Ishikawa (cell line): Measurements from ENCODE around the gene METTL9.
A peak's percentile ranks its signal among the peaks of the same experiment; 100 is the strongest.

Source experiments
- CEBPB ChIP-seq: IDR thresholded peaks from 2 replicates; pipeline ENCODE4 v1.6.1; 2012
- CREB1 ChIP-seq: IDR thresholded peaks from 2 replicates; pipeline ENCODE4 v1.6.1; 2012; ENCODE audit warnings: low read depth
- EGR1 ChIP-seq: IDR thresholded peaks from 2 replicates; pipeline ENCODE4 v1.6.1; 2012
- EP300 ChIP-seq: IDR thresholded peaks from 2 replicates; pipeline ENCODE4 v1.6.1; 2012; ENCODE audit warnings: borderline replicate concordance
- FOXM1 ChIP-seq: IDR thresholded peaks from 2 replicates; pipeline ENCODE4 v1.6.1; 2012; ENCODE audit warnings: low read depth, borderline replicate concordance
- MAX ChIP-seq: IDR thresholded peaks from 2 replicates; pipeline ENCODE4 v1.6.1; 2012
- NFIC ChIP-seq: IDR thresholded peaks from 2 replicates; pipeline ENCODE4 v1.6.1; 2012
- RAD21 ChIP-seq: IDR thresholded peaks from 2 replicates; pipeline ENCODE4 v1.6.1; 2012; ENCODE audit warnings: low read depth
- REST ChIP-seq: IDR thresholded peaks from 2 replicates; pipeline ENCODE4 v1.6.1; 2012; ENCODE audit warnings: low read depth, mild to moderate bottlenecking
- TAF1 ChIP-seq: IDR thresholded peaks from 2 replicates; pipeline ENCODE4 v1.6.1; 2012; ENCODE audit warnings: low read depth, mild to moderate bottlenecking
- TCF12 ChIP-seq: IDR thresholded peaks from 2 replicates; pipeline ENCODE4 v1.6.1; 2012; ENCODE audit warnings: low read depth
- TEAD4 ChIP-seq: IDR thresholded peaks from 2 replicates; pipeline ENCODE4 v1.6.1; 2012
- USF1 ChIP-seq: IDR thresholded peaks from 2 replicates; pipeline ENCODE4 v1.6.1; 2012
- YY1 ChIP-seq: IDR thresholded peaks from 2 replicates; pipeline ENCODE4 v1.6.1; 2012; ENCODE audit warnings: low read depth
- ZBTB7A ChIP-seq: IDR thresholded peaks from 2 replicates; pipeline ENCODE4 v1.6.1; 2012; ENCODE audit warnings: low read depth

METTL9 gene

GRCh38 chr16:21654881-21655280, 55.5 kb downstream of the METTL9 start:
- no peak for TF ChIP-seq EP300
- no peak for TF ChIP-seq TEAD4
- TF ChIP-seq NFIC: no peak
- no peak for TF ChIP-seq MAX
- no peak for TF ChIP-seq CEBPB
- TF ChIP-seq ZBTB7A: no peak
- no peak for TF ChIP-seq USF1

- TF ChIP-seq NFIC: no peak
- peak; percentile 72 for TF ChIP-seq RAD21
These were observed 57.7 kb downstream of the METTL9 start for GRCh38 chr16:21656795-21657768.

GRCh38 chr16:21659124-21659523, 59.7 kb downstream of the METTL9 start:
- TF ChIP-seq RAD21 (no peak), TCF12 (no peak), CREB1 (no peak), ZBTB7A (no peak), EP300 (no peak), CEBPB (no peak), TAF1 (no peak), TEAD4 (no peak), REST (no peak), EGR1 (no peak), USF1 (no peak), FOXM1 (no peak), YY1 (no peak), MAX (no peak), NFIC (no peak)

- no peak for TF ChIP-seq EP300
- no peak for TF ChIP-seq ZBTB7A
- TF ChIP-seq FOXM1: no peak
- TF ChIP-seq YY1: no peak
- no peak for TF ChIP-seq CEBPB
- no peak for TF ChIP-seq TAF1
These were observed 64.7 kb downstream of the METTL9 start, which contains the start of gene OTOA for GRCh38 chr16:21663889-21664647. OTOA (plus strand) TSS chr16:21663968; CDS start chr16:21678515, 14,547 bp downstream.

- no peak for TF ChIP-seq USF1
- TF ChIP-seq YY1: no peak
- TF ChIP-seq TAF1: no peak
These were observed 65.6 kb downstream of the METTL9 start for GRCh38 chr16:21664801-21665492.

GRCh38 chr16:21666772-21667171, 67.4 kb downstream of the METTL9 start:
- no peak for TF ChIP-seq CREB1
- TF ChIP-seq REST: no peak
- TF ChIP-seq MAX: no peak
